Mucosa of descending colon (tissue), 3 donors: ENCODE results near the gene ZNF491. TPM values are rescaled to one million over a fixed set of nuclear protein-coding genes. Genes with fewer than 3 reads are reported as not detected.
"Not testable (repeated sequence)": the region's sequence is repeated elsewhere in the genome, so short reads cannot be mapped to it uniquely, and the experiment has no call there.

ENCODE experiments used
- ATAC-seq: fragments of 200-7000 bp; cut with Tn5 transposase; one replicate; pipeline ENCODE4 v1.9.1; 2020; ENCODE audit warnings: mild to moderate bottlenecking, moderate library complexity
- DNase-seq, 3 donors: peaks; one replicate each; pipeline ENCODE4 v3.0.0-alpha.2; 2020
- H3K36me3 ChIP-seq: fragments of 200-600 bp; one replicate; pipeline ENCODE4 v1.8.0; 2021; ENCODE audit warnings: low read depth, mild to moderate bottlenecking
- H3K4me1 ChIP-seq: fragments of 200-600 bp; one replicate; pipeline ENCODE4 v1.8.0; 2021; ENCODE audit warnings: low read depth, mild to moderate bottlenecking
- H3K4me3 ChIP-seq: fragments of 200-600 bp; one replicate; pipeline ENCODE4 v1.8.0; 2021; ENCODE audit warnings: mild to moderate bottlenecking
- H3K9me3 ChIP-seq: fragments of 200-600 bp; one replicate; pipeline ENCODE4 v1.8.0; 2021; ENCODE audit warnings: mild to moderate bottlenecking
- CTCF ChIP-seq: fragments of 200-600 bp; IDR thresholded peaks from one replicate; pipeline ENCODE4 v1.8.0; 2022; ENCODE audit warnings: antibody characterized with exemption, mild to moderate bottlenecking
- intact Hi-C, 2 donors: fragments of 100-400 bp; cut with DNase I in 1 of 2; cut with micrococcal nuclease in 1 of 2; formaldehyde crosslinking; loops; one replicate each; pipeline versions ENCODE4 v1.11.0 to v1.11.1; 2022; cut with DNase I, micrococcal nuclease
- total RNA-seq, 3 donors: library from RNA; stranded (reverse); fragmentation: NEBNext Ultra II Directional in 2 of 3; extraction: Animal tissue kit (Norgen Biotek cat#: 25700) in 2 of 3; gene quantifications; one replicate each; pipeline versions ENCODE4 v1.2.1 to v1.2.4, GENCODE V29; 2021 to 2023
- donor health status: DM: no; HTN: no; CAD: no; lungs with moderate emphysema.
- donor health status: DM: no; HTN: no; CAD: no.
- donor health status: DM: no; HTN: yes; CAD: no.

ZNF491 gene
- total RNA-seq, 3 donors from 2014 or later, result 1.9 to 4.3 (median 2.8) TPM

- intact Hi-C loops, result no loop called here
- peak within 1 kb of the TSS; percentile 22 for H3K4me3 ChIP-seq
- DNase-seq (peak; percentile 96 to 99 (median 96)), ATAC-seq (peak; percentile 100)
- H3K4me1 ChIP-seq, result peaks cover 7% of the 10 kb centered on the region
- TF ChIP-seq CTCF, result no peak
- H3K9me3 ChIP-seq, result no peaks in the 10 kb centered on the region
- H3K36me3 ChIP-seq, result no peaks in the 10 kb centered on the region
Observed at GRCh38 chr19:11848594-11849469, 50.5 kb downstream of the ZNF491 start, which contains the start of gene ZNF439. ZNF439 (plus strand) TSS chr19:11848726; CDS start chr19:11848868, 142 bp downstream.

GRCh38 chr19:11850289-11850688 lies 52.0 kb downstream of the ZNF491 start:
- DNase-seq, H3K4me1 ChIP-seq, H3K4me3 ChIP-seq, H3K36me3 ChIP-seq, intact Hi-C loops, ATAC-seq, H3K9me3 ChIP-seq: not testable (repeated sequence)

- ATAC-seq (no peak), DNase-seq (no peak)
- Histone ChIP-seq H3K36me3 (no peaks in the 10 kb centered on the region), H3K9me3 (no peaks in the 10 kb centered on the region), H3K4me1 (peaks cover 17% of the 10 kb centered on the region), H3K4me3 (no peak overlapping the region)
- intact Hi-C loops, result no loop called here
- no peak for TF ChIP-seq CTCF
Observed at GRCh38 chr19:11853358-11853757, 55.0 kb downstream of the ZNF491 start.

GRCh38 chr19:11856596-11857250 lies 58.4 kb downstream of the ZNF491 start:
- DNase-seq, result peak in 2 of 3 donors; percentile 34 to 41

More at GRCh38 chr19:11856596-11857250, 58.4 kb downstream of the ZNF491 start:
- H3K36me3 ChIP-seq, result no peaks in the 10 kb centered on the region
- intact Hi-C loops, result no loop called here
- peak; percentile 97 for ATAC-seq
- peaks cover 13% of the 10 kb centered on the region for H3K4me1 ChIP-seq
- H3K4me3 ChIP-seq, result no peak overlapping the region
- H3K9me3 ChIP-seq, result peaks cover 17% of the 10 kb centered on the region
- no peak for TF ChIP-seq CTCF

Other genes with a start within 250 kb of the ZNF491 start
- gene ELOF1, start 239.3 kb upstream of the ZNF491 start, total RNA-seq, result 10 to 100 TPM; 33.7 to 47.4 (median 42.6) TPM
- gene ACP5, start 220.9 kb upstream of the ZNF491 start, total RNA-seq, result 10 to 100 TPM; 24.3 to 35.1 (median 24.9) TPM
- 10 to 100 TPM in 2 of 3 donors, 1 to 10 TPM in 1; 8.7 to 10.9 (median 10.5) TPM for gene ZNF627, start 201.0 kb upstream of the ZNF491 start, total RNA-seq
- gene ZNF823, start 59.6 kb upstream of the ZNF491 start, total RNA-seq, result 10 to 100 TPM; 12.1 to 17.8 (median 13.1) TPM
- 1 to 10 TPM; 4.8 to 8.5 (median 4.8) TPM for gene ZNF441, start 31.5 kb upstream of the ZNF491 start, total RNA-seq
- 10 to 100 TPM; 31.9 to 36.9 (median 36.4) TPM for gene ZNF440, start 15.8 kb downstream of the ZNF491 start, total RNA-seq
- 10 to 100 TPM in 1 of 3 donors, 1 to 10 TPM in 2; 8.9 to 11.2 (median 9.6) TPM for gene ZNF439, start 50.2 kb downstream of the ZNF491 start, total RNA-seq
- gene ZNF69, start 89.3 kb downstream of the ZNF491 start, total RNA-seq, result 10 to 100 TPM; 15.7 to 30.5 (median 23.4) TPM
- gene ZNF700, start 126.6 kb downstream of the ZNF491 start, total RNA-seq, result 10 to 100 TPM; 16.3 to 25.2 (median 17.1) TPM
- gene ZNF763, start 166.5 kb downstream of the ZNF491 start, total RNA-seq, result 1 to 10 TPM; 4.7 to 8.9 (median 6.7) TPM
- gene ZNF433, start 237.2 kb downstream of the ZNF491 start, total RNA-seq, result 1 to 10 TPM; 1.8 to 4.7 (median 2.5) TPM